ENCODE data around the gene MGMT.

DNA sequence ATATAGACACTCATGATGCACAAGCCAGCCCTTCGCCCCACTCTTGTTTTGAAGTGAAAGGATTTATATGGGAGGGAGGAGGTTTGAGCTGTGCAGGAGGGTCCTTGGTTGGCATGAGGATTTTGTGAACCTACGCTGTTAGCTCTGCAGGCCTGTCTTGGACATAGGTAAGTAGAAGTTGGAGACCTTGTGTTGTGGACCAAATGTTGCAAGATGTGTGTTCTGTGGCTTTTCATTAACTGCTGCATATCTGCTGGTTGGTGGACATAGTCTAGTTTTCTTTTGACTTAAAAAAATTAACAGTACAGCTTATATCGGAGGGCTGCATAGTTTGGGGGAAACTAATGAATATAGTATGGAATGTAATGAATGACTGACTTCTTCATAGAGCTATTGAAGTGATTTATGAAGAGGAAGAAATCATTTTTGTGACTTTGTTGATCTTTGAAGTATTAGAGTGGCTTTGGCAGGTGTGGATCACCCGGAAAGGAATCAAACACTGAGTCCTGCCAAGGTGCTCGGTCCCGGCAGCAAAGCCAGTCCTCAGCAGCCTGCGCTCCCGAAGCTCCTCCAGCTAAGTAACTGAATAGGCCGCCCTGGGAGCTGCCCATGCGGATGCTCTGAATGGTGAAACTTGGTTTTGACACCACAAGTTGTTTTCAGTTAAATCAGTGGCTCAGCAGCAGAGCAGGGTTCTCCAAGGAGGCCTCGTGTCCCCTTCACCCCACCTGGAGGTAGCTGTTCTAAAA, 3.2 kb downstream of the MGMT start:
- TF ChIP-seq EZH2 (IDR thresholded peaks at IDR 0.05; ENCODE audit: borderline replicate concordance, low read depth, low read length, severe bottlenecking) = no peak
- TF ChIP-seq, protein P1, sequence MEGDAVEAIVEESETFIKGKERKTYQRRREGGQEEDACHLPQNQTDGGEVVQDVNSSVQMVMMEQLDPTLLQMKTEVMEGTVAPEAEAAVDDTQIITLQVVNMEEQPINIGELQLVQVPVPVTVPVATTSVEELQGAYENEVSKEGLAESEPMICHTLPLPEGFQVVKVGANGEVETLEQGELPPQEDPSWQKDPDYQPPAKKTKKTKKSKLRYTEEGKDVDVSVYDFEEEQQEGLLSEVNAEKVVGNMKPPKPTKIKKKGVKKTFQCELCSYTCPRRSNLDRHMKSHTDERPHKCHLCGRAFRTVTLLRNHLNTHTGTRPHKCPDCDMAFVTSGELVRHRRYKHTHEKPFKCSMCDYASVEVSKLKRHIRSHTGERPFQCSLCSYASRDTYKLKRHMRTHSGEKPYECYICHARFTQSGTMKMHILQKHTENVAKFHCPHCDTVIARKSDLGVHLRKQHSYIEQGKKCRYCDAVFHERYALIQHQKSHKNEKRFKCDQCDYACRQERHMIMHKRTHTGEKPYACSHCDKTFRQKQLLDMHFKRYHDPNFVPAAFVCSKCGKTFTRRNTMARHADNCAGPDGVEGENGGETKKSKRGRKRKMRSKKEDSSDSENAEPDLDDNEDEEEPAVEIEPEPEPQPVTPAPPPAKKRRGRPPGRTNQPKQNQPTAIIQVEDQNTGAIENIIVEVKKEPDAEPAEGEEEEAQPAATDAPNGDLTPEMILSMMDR (IDR thresholded peaks at IDR 0.05; ENCODE audit: borderline replicate concordance, extremely low read depth, low read length, poor library complexity, severe bottlenecking) = no peak
